Uterus (tissue), 2 donors: ENCODE measurements around the gene USP31.

Source experiments
- CTCF ChIP-seq, 4 experiments: fragments of 200-600 bp in 2 of 4; fragments of 450-650 bp in 2 of 4; sonication (generic) in 2 of 4; IDR thresholded peaks; one replicate each; pipeline ENCODE4 v1.5.1; 2016 to 2019; ENCODE audit warnings: antibody characterized with exemption in 4 of 4, mild to moderate bottlenecking in 2 of 4, moderate library complexity in 1 of 4
- POLR2A ChIP-seq, 2 donors: fragments of 450-650 bp; IDR thresholded peaks; one replicate each; pipeline ENCODE4 v1.6.1; 2016; ENCODE audit warnings: antibody characterized with exemption in 2 of 2, mild to moderate bottlenecking in 1 of 2, moderate library complexity in 1 of 2

- TF ChIP-seq CTCF (IDR thresholded peaks at IDR 0.05) (no peak), POLR2A (IDR thresholded peaks at IDR 0.05) (no peak)
Observed at GRCh38 chr16:23045025-23045424, 104.2 kb downstream of the USP31 start.
